ENCODE data around the gene ATP10B. TPM values are rescaled to one million over a fixed set of nuclear protein-coding genes. Genes with fewer than 3 reads are reported as not detected.

Gene ATP10B
- total and polyA plus RNA-seq, 4 donors, result 0.08 to 7.2 (median 0.53) TPM

DNA sequence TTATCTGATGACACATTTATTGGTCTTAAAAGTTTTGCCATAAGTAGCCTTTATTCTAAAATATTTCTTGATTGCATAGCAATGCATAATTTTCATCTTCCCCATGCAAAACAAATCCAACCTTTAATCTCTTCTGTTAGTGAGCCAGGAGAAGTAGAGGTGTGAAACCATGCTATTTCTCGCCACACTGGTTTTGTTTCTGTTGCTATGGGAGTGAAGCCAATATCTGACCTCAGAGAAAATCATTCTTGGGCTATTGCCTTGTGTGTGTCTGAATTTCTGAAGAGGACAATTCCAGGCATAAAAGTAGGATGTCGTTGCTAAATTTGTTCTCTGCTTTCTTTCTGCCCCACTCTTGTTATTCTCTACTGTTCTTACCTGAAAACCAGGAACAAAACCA is 246.7 kb downstream of the ATP10B start:
- H3K9ac ChIP-seq (ENCODE audit: insufficient read depth in 1 of 2, low read length in 2 of 2), result no peak overlapping the region
- no peak for TF ChIP-seq CTCF (IDR thresholded peaks at IDR 0.05; ENCODE audit: control extremely low read depth, extremely low read depth)
- DNase-seq, result no peak
- H3K4me3 ChIP-seq, result no peak overlapping the region
- peaks cover 0 to 3% (median 0%) of the 10 kb centered on the region in 4 donors for H3K9me3 ChIP-seq (ENCODE audit: control insufficient read depth in 4 of 4, insufficient read depth in 3 of 4, low read length in 3 of 4)
- WGBS, 2 donors, result 52 to 75% methylated on average over 2 of the region's 2 CpGs
- ATAC-seq (ENCODE audit: insufficient read depth, low FRiP score), result no peak
- no peaks in the 10 kb centered on the region for H3K4me1 ChIP-seq (ENCODE audit: control insufficient read depth in 5 of 5, insufficient read depth in 5 of 5, low read length in 5 of 5)
- no peaks in the 10 kb centered on the region for H3K36me3 ChIP-seq (ENCODE audit: control insufficient read depth in 4 of 4, insufficient read depth in 4 of 4, low read length in 4 of 4)
- H3K27ac ChIP-seq (ENCODE audit: low read depth in 1 of 2, low read length in 1 of 2), result no peak overlapping the region
- no peaks in the 10 kb centered on the region for H3K27me3 ChIP-seq (ENCODE audit: control insufficient read depth in 3 of 3, insufficient read depth in 3 of 3, low read length in 2 of 3)

DNA sequence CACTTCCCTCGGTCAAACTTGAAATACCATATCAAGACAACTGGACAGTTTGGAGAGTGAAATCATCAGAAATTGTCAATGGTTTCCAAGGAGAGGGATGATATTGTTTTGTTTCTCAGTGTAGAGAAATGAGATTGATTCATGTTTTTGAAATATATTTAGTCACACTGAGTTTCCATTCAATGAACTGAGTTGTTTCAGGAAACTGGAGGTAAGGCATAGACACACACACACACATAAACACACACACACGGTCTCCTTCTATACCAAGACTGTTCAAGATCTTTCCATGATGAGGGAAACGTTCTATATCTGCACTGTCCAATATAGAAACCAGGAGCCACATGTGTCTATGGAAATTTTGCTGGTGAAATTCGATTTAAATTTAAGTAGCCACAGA is 247.5 kb downstream of the ATP10B start:
- no peak for TF ChIP-seq CTCF (IDR thresholded peaks at IDR 0.05; ENCODE audit: control extremely low read depth, extremely low read depth)
- Histone ChIP-seq H3K9me3 (ENCODE audit: control insufficient read depth in 4 of 4, insufficient read depth in 3 of 4, low read length in 3 of 4) (no peaks in the 10 kb centered on the region), H3K36me3 (ENCODE audit: control insufficient read depth in 4 of 4, insufficient read depth in 4 of 4, low read length in 4 of 4) (no peaks in the 10 kb centered on the region), H3K27me3 (ENCODE audit: control insufficient read depth in 3 of 3, insufficient read depth in 3 of 3, low read length in 2 of 3) (no peaks in the 10 kb centered on the region), H3K9ac (ENCODE audit: insufficient read depth in 1 of 2, low read length in 2 of 2) (no peak overlapping the region), H3K27ac (ENCODE audit: low read depth in 1 of 2, low read length in 1 of 2) (no peak overlapping the region), H3K4me1 (ENCODE audit: control insufficient read depth in 5 of 5, insufficient read depth in 5 of 5, low read length in 5 of 5) (no peaks in the 10 kb centered on the region), H3K4me3 (no peak overlapping the region)
- no peak for DNase-seq
- ATAC-seq (ENCODE audit: insufficient read depth, low FRiP score), result no peak
- 74 to 76% methylated on average over 4 of the region's 4 CpGs for WGBS, 2 donors

DNA sequence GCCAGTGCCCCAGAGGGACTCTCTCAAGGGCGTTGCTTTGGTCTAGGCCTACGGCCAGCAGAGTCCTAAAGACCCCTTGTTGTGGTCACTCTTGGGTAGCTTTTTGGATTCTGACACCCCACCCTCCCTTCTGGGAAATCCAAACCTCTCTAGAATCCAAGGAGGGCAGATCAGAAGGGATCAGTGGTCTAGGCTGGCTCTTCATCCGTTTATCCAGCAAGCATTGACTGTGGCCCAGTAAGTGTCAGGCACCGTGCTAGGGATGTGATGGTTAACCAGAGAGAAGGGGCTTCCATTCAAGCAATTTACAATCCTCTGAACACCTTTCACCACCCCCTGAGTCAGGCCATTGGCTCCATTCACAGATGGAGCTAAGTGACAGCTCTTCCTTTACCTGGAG is 249.3 kb downstream of the ATP10B start:
- no peaks in the 10 kb centered on the region for H3K27me3 ChIP-seq (ENCODE audit: control insufficient read depth in 3 of 3, insufficient read depth in 3 of 3, low read length in 2 of 3)
- DNase-seq (no peak), ATAC-seq (ENCODE audit: insufficient read depth, low FRiP score) (no peak)
- H3K9ac ChIP-seq (ENCODE audit: insufficient read depth in 1 of 2, low read length in 2 of 2), result no peak overlapping the region
- H3K4me1 ChIP-seq (ENCODE audit: control insufficient read depth in 5 of 5, insufficient read depth in 5 of 5, low read length in 5 of 5), result no peaks in the 10 kb centered on the region
- H3K36me3 ChIP-seq (ENCODE audit: control insufficient read depth in 4 of 4, insufficient read depth in 4 of 4, low read length in 4 of 4), result no peaks in the 10 kb centered on the region
- H3K9me3 ChIP-seq (ENCODE audit: control insufficient read depth in 4 of 4, insufficient read depth in 3 of 4, low read length in 3 of 4), result no peaks in the 10 kb centered on the region
- 90 to 98% methylated on average over 4 of the region's 4 CpGs for WGBS, 2 donors
- H3K4me3 ChIP-seq, result no peak overlapping the region
- TF ChIP-seq CTCF (IDR thresholded peaks at IDR 0.05; ENCODE audit: control extremely low read depth, extremely low read depth), result no peak
- no peak overlapping the region for H3K27ac ChIP-seq (ENCODE audit: low read depth in 1 of 2, low read length in 1 of 2)

DNA sequence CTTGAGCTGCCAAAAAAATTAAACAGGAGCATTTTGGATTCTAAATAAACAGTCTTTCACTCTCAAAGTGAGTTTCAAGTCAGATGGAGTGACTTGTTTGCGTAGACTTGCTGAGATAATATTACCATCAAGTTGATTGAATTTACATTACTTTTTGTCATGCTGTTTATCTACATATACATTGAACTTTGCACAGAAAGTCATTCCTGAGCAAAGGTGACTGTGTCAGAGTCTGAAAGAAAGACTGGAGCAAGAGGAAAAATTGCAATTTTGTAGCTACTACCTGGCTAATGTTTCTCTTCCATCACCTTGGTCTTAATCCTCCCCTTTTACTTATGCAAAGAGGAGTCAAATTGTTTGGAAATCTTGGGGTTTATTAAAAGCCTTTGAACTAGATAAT is 251.0 kb downstream of the ATP10B start:
- no peak for TF ChIP-seq CTCF (IDR thresholded peaks at IDR 0.05; ENCODE audit: control extremely low read depth, extremely low read depth)
- H3K4me3 ChIP-seq, result no peak overlapping the region
- H3K27ac ChIP-seq (ENCODE audit: low read depth in 1 of 2, low read length in 1 of 2), result no peak overlapping the region
- ATAC-seq (ENCODE audit: insufficient read depth, low FRiP score) (no peak), DNase-seq (no peak)
- 82 to 87% methylated on average over 1 of the region's 1 CpG for WGBS, 2 donors
- H3K27me3 ChIP-seq (ENCODE audit: control insufficient read depth in 3 of 3, insufficient read depth in 3 of 3, low read length in 2 of 3), result no peaks in the 10 kb centered on the region
- no peak overlapping the region for H3K9ac ChIP-seq (ENCODE audit: insufficient read depth in 1 of 2, low read length in 2 of 2)
- H3K36me3 ChIP-seq (ENCODE audit: control insufficient read depth in 4 of 4, insufficient read depth in 4 of 4, low read length in 4 of 4), result no peaks in the 10 kb centered on the region
- no peaks in the 10 kb centered on the region for H3K9me3 ChIP-seq (ENCODE audit: control insufficient read depth in 4 of 4, insufficient read depth in 3 of 4, low read length in 3 of 4)
- no peaks in the 10 kb centered on the region for H3K4me1 ChIP-seq (ENCODE audit: control insufficient read depth in 5 of 5, insufficient read depth in 5 of 5, low read length in 5 of 5)
